PC-9 (cell line): ENCODE measurements around the gene SNRNP27. TPM values are rescaled to one million over a fixed set of nuclear protein-coding genes. Genes with fewer than 3 reads are reported as not detected.

Experiments
- BruUV-seq: library from RNA; stranded (reverse); fragments of 400-500 nt; replicated peaks from 2 replicates; lab custom pipeline; 2021; lab: Mats Ljungman, UMichigan
- CTCF ChIA-PET: fragments of 300-600 bp; sonication (Branson Sonifier 250); formaldehyde crosslinking; loops from one replicate; lab custom pipeline; 2022; ENCODE audit warnings: antibody characterized with exemption; lab: Charles Lee
- POLR2A ChIA-PET: fragments of 300-600 bp; sonication (Branson Sonifier 250); formaldehyde crosslinking; loops from one replicate; lab custom pipeline; 2022; ENCODE audit warnings: antibody characterized with exemption; ENCODE audit not compliant: unreplicated experiment; lab: Charles Lee
- DNase-seq, 2 experiments: peaks; one replicate each; pipeline versions ENCODE4 v3.0.0 to v3.0.0-alpha.2; 2015 to 2022; ENCODE audit warnings: mixed read lengths in 1 of 2
- H2AFZ ChIP-seq: fragments of 200-600 bp; sonication (generic); 2 replicates; pipeline ENCODE4 v1.8.1; 2017; ENCODE audit warnings: antibody characterized with exemption
- H3F3A ChIP-seq: fragments of 200-600 bp; sonication (generic); 2 replicates; pipeline ENCODE4 v1.8.1; 2017; ENCODE audit warnings: antibody characterized with exemption, mild to moderate bottlenecking, low read depth; ENCODE audit not compliant: insufficient read depth
- H3K27ac ChIP-seq: fragments of 200-600 bp; sonication (generic); 2 replicates; pipeline ENCODE4 v1.6.1; 2016; ENCODE audit warnings: mixed run types
- H3K27me3 ChIP-seq: fragments of 200-600 bp; sonication (generic); 2 replicates; pipeline ENCODE4 v1.6.1; 2016; ENCODE audit warnings: low read depth, mixed run types; ENCODE audit not compliant: insufficient read depth
- H3K36me3 ChIP-seq: fragments of 200-600 bp; sonication (generic); 2 replicates; pipeline ENCODE4 v1.6.1; 2016; ENCODE audit warnings: low read depth, mixed run types
- H3K4me1 ChIP-seq: fragments of 200-600 bp; sonication (generic); replicated peaks from 2 replicates; pipeline ENCODE4 v1.6.1; 2016; ENCODE audit warnings: mixed run types; ENCODE audit not compliant: insufficient read depth
- H3K4me2 ChIP-seq: fragments of 200-600 bp; sonication (generic); 2 replicates; pipeline ENCODE4 v1.6.1; 2017; ENCODE audit warnings: mixed run types
- H3K4me3 ChIP-seq: fragments of 200-600 bp; sonication (generic); 2 replicates; pipeline ENCODE4 v1.6.1; 2016; ENCODE audit warnings: mixed run types
- H3K79me2 ChIP-seq: fragments of 200-600 bp; sonication (generic); 2 replicates; pipeline ENCODE4 v1.6.1; 2017; ENCODE audit warnings: low read depth, mixed run types
- H3K9me2 ChIP-seq: fragments of 200-600 bp; sonication (generic); 2 replicates; pipeline ENCODE4 v1.8.1; 2017; ENCODE audit warnings: mild to moderate bottlenecking; ENCODE audit not compliant: insufficient read depth
- H3K9me3 ChIP-seq: fragments of 200-600 bp; sonication (generic); 2 replicates; pipeline ENCODE4 v1.8.1; 2016; ENCODE audit warnings: low read depth; ENCODE audit not compliant: insufficient read depth
- H4K20me1 ChIP-seq: fragments of 200-600 bp; sonication (generic); 2 replicates; pipeline ENCODE4 v1.8.1; 2017; ENCODE audit not compliant: insufficient read depth
- EZH2 ChIP-seq: fragments of 200-600 bp; sonication (generic); IDR thresholded peaks from 2 replicates; pipeline ENCODE4 v1.8.0; 2017; ENCODE audit warnings: antibody characterized with exemption, low read depth
- intact Hi-C: fragments of 100-400 bp; cut with micrococcal nuclease; formaldehyde crosslinking; loops from one replicate; pipeline ENCODE4 v1.10.0; 2022; ENCODE audit not compliant: unreplicated experiment
- total RNA-seq: library from RNA; stranded (reverse); gene quantifications from 2 replicates; pipeline ENCODE4 v1.2.3, GENCODE V29; 2021
- TF ChIP-seq, protein P1 (sequence below): fragments of 200-600 bp; sonication (generic); conservative IDR thresholded peaks from 2 replicates; pipeline ENCODE4 v1.6.1; 2017; ENCODE audit warnings: mixed run types, antibody characterized with exemption, mild to moderate bottlenecking, moderate library complexity

Gene SNRNP27
- total RNA-seq, 1 experiment from 2014 or later: 29.9 TPM

DNA sequence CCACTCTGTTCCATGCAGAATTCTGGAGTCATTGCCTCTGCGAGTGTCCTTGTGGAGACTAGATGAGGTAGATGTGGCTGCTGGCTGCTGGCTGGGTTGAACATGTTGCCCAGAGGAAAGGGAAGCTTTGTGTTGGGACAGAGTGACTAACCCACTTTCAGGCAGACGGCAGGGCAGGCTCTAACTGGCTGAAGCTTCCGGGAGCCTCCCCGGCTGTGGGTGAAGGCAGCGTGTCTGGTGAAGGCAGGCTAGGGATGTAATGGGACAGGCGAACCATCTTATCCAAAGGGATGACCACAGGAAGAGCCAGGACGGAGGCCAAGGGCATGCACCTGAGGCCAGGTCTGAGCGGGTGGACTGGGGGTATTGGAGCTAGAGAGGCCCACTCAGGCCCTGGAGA is 51.7 kb downstream of the SNRNP27 start:
- Histone ChIP-seq H2AFZ (no peak overlapping the region), H3K4me2 (peak overlapping the region; percentile 66)
- no peak for DNase-seq

DNA sequence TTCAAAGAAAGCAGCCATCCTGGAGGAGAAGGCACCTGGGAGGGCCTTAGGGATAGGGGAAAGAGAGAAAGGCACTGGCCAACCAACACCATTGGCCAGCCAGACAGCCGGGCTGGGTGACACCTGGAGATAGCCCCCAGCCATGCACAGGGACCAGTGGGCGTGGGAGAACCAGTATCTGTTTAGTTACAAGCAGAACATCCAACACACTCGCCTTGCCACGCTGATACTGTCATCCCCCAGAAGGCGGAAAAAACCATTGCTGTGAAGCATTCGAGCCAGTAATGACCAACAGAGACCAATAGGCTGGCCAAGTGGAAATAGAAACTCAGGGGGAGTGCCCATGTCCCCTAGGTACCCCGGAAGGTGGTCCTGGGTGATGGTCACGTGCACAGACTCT is 52.2 kb downstream of the SNRNP27 start:
- intact Hi-C loops: loop anchor here (2.0 to 5.0 kb wide), 2 partner anchors 31 to 41 kb away; partner anchors contain the start of gene MXD1
- Histone ChIP-seq H3K79me2 (no peaks in the 10 kb centered on the region), H3K27ac (peak overlapping the region; percentile 98), H3K9me2 (no peaks in the 10 kb centered on the region), H3K27me3 (no peaks in the 10 kb centered on the region), H3K4me1 (peaks cover 70% of the 10 kb centered on the region), H3F3A (peaks cover 56% of the 10 kb centered on the region), H3K9me3 (no peaks in the 10 kb centered on the region), H4K20me1 (no peaks in the 10 kb centered on the region), H3K4me3 (no peak overlapping the region), H3K4me2 (peak overlapping the region; percentile 66), H3K36me3 (peaks cover 4% of the 10 kb centered on the region; the same call in 1 of the 2 replicates), H2AFZ (no peak overlapping the region)
- no peak for DNase-seq
- CTCF ChIA-PET: no interaction called here
- TSS peak; percentile 81 for BruUV-seq
- TF ChIP-seq EZH2: no peak
- TF ChIP-seq, protein P1, sequence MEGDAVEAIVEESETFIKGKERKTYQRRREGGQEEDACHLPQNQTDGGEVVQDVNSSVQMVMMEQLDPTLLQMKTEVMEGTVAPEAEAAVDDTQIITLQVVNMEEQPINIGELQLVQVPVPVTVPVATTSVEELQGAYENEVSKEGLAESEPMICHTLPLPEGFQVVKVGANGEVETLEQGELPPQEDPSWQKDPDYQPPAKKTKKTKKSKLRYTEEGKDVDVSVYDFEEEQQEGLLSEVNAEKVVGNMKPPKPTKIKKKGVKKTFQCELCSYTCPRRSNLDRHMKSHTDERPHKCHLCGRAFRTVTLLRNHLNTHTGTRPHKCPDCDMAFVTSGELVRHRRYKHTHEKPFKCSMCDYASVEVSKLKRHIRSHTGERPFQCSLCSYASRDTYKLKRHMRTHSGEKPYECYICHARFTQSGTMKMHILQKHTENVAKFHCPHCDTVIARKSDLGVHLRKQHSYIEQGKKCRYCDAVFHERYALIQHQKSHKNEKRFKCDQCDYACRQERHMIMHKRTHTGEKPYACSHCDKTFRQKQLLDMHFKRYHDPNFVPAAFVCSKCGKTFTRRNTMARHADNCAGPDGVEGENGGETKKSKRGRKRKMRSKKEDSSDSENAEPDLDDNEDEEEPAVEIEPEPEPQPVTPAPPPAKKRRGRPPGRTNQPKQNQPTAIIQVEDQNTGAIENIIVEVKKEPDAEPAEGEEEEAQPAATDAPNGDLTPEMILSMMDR: no peak
- POLR2A ChIA-PET: no interaction called here

More for the DNA sequence above, 51.7 kb downstream of the SNRNP27 start:
- peaks cover 70% of the 10 kb centered on the region for H3K4me1 ChIP-seq
- no peaks in the 10 kb centered on the region for H3K79me2 ChIP-seq
- CTCF ChIA-PET: no interaction called here
- POLR2A ChIA-PET: no interaction called here
- TF ChIP-seq, protein P1: no peak
- TF ChIP-seq EZH2: no peak
- H3K36me3 ChIP-seq: peaks cover 8% of the 10 kb centered on the region; the same call in 1 of the 2 replicates
- intact Hi-C loops: loop anchor here (5.0 kb wide), 1 partner anchor 42 kb away; no protein-coding TSS in a partner anchor
- no peaks in the 10 kb centered on the region for H3K9me2 ChIP-seq
- no peaks in the 10 kb centered on the region for H3K9me3 ChIP-seq
- H3K4me3 ChIP-seq: no peak overlapping the region
- peak overlapping the region; percentile 98 for H3K27ac ChIP-seq
- no peaks in the 10 kb centered on the region for H3K27me3 ChIP-seq
- BruUV-seq: no TSS peak
- peaks cover 56% of the 10 kb centered on the region for H3F3A ChIP-seq
- no peaks in the 10 kb centered on the region for H4K20me1 ChIP-seq

DNA sequence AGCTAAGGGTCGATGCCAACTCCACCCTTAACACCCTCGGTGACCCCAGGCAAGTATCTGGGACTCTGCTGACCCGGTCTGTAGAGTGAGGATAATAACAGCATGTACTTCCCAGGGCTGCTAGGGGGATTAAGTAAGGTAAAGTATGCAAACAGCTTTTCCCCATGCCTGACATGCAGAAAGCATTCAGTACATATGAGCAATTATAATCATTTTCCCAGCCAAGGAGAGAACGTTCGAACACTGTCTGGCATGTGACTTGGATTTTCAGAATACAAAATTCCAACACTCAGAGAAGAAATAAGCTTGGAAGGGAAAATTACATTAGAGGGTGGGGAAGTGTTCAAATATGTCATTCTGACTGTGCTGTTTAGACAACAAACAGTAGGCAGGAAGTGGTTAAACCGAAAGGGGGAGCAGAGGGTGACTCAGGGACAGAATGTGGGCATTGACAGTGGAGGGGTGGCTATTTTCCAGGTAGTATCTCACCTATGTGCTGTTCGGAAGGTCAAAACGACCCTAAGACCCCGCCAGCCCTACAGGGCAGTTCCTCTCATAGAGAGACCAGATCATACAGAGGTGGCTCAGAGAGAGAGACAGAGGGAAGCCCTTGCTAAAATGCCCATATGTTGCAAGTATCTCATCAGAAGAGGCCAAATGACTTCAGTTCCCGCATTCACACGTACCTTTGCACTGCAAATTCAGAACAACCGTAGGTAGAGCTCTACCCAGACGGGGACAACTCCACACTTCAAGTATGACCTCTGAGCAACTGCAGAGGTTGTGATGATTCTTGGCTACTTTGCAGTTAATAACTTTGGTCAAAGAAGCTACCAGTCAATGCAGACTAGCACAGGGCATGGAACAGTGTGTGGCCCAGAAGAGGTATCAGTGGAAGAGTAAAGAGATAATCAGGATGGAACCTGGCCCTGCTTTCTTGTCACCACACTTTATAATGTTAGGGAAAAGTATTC is 52.9 kb downstream of the SNRNP27 start:
- peak overlapping the region; percentile 66 for H3K4me2 ChIP-seq
- ChIA-PET CTCF (no interaction called here), POLR2A (interaction anchor here (0.6 kb wide), 1 partner anchor 33 kb away, joined by 4 read pairs; no protein-coding TSS in a partner anchor)
- no peaks in the 10 kb centered on the region for H4K20me1 ChIP-seq
- peaks cover 70% of the 10 kb centered on the region for H3K4me1 ChIP-seq
- H3K36me3 ChIP-seq: peaks cover 4% of the 10 kb centered on the region; the same call in 1 of the 2 replicates
- peak; percentile 45 to 87 for DNase-seq
- H3K4me3 ChIP-seq: peak overlapping the region; percentile 16; the same call in 1 of the 2 replicates
- TSS peak; percentile 81 for BruUV-seq
- no peaks in the 10 kb centered on the region for H3K9me2 ChIP-seq
- peaks cover 56% of the 10 kb centered on the region for H3F3A ChIP-seq
- no peaks in the 10 kb centered on the region for H3K27me3 ChIP-seq
- intact Hi-C loops: loop anchor here (2.0 to 5.0 kb wide), 2 partner anchors 32 to 41 kb away; partner anchors contain the start of gene MXD1
- H3K79me2 ChIP-seq: no peaks in the 10 kb centered on the region
- no peaks in the 10 kb centered on the region for H3K9me3 ChIP-seq
- peak overlapping the region; percentile 55; the same call in 1 of the 2 replicates for H2AFZ ChIP-seq
- no peak for TF ChIP-seq EZH2
- TF ChIP-seq, protein P1: peak; percentile 22; the same call in 1 of the 2 replicates
- H3K27ac ChIP-seq: peak overlapping the region; percentile 98
